IPS-15b (cell line): ENCODE data around the gene MBD3L1.

Experiments
- H3K27me3 ChIP-seq: one replicate; pipeline ENCODE4 v1.6.1; 2013; ENCODE audit warnings: low read length; ENCODE audit not compliant: control insufficient read depth, insufficient read depth
- H3K36me3 ChIP-seq: one replicate; pipeline ENCODE4 v1.6.1; 2013; ENCODE audit warnings: low read length; ENCODE audit not compliant: control insufficient read depth, insufficient read depth
- H3K4me1 ChIP-seq: one replicate; pipeline ENCODE4 v1.6.1; 2013; ENCODE audit warnings: mild to moderate bottlenecking, low read length; ENCODE audit not compliant: control insufficient read depth, insufficient read depth
- H3K4me3 ChIP-seq: one replicate; pipeline ENCODE4 v1.5.1; 2013; ENCODE audit warnings: low read depth, low read length
- H3K9ac ChIP-seq: one replicate; pipeline ENCODE4 v1.6.1; 2013; ENCODE audit warnings: low read depth, mild to moderate bottlenecking, low read length
- H3K9me3 ChIP-seq: one replicate; pipeline ENCODE4 v1.6.1; 2013; ENCODE audit warnings: mild to moderate bottlenecking, low read length; ENCODE audit not compliant: control insufficient read depth, insufficient read depth

Gene MBD3L1

DNA sequence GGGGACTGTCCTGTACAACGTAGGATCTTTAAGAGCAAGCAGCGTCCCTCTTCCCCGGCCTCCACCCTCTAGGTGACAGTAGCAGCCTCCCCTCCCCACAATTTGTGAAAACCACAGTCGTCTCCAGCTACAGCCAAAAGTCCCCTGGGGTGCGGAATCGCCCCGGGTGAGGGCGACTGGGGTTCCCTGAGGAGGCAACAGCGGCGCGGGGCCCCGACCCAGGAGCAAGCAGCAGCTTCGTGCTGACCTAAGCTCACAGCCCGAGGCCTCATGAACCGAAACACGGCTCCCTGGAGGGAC is 395 bp upstream of the MBD3L1 start:
- Histone ChIP-seq H3K36me3 (no peaks in the 10 kb centered on the region), H3K9ac (no peak overlapping the region), H3K27me3 (no peaks in the 10 kb centered on the region), H3K9me3 (no peaks in the 10 kb centered on the region), H3K4me1 (no peaks in the 10 kb centered on the region), H3K4me3 (peak overlapping the region; percentile 53)

DNA sequence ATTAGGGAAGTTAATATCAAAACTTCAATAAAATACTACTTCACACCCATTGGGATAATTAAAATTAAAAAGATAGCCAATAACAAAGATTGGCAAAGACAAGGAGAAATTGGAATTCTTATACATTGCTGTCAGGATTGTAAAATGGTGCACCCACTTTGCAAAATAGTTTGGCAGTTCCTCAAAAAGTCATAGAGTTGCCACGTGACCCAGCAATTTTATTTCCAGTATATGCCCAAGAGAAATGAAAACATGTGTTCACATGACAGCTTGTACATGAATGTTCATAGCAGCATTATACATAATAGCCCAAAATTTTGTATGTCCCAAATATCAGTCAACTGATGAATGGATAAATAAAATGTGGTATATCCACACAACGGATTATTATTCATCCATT is 3.3 kb downstream of the MBD3L1 start:
- H3K9ac ChIP-seq = no peak overlapping the region
- no peaks in the 10 kb centered on the region for H3K4me1 ChIP-seq
- no peak overlapping the region for H3K4me3 ChIP-seq
- no peaks in the 10 kb centered on the region for H3K36me3 ChIP-seq
- H3K27me3 ChIP-seq = no peaks in the 10 kb centered on the region
- H3K9me3 ChIP-seq = peaks cover 8% of the 10 kb centered on the region

DNA sequence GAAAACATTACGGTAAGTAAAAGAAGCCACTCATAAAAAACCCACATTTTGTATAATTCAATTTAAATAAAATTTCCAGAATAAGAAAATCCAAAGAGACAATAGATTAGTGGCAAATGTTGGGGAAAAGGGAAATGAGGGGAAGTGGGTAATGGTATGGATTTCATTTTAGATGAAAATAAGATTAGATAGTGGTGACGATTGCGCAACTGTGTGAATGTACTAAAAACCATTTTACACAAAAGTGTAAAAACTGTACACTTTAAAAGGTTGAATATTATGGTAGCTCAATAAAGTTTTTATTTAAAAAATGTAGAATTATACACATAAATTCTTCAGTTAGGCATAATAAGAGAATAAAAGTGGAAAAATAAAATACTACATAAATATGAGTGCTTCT is 3.7 kb downstream of the MBD3L1 start:
- Histone ChIP-seq H3K36me3 (no peaks in the 10 kb centered on the region), H3K4me1 (no peaks in the 10 kb centered on the region), H3K9me3 (peaks cover 8% of the 10 kb centered on the region), H3K4me3 (no peak overlapping the region), H3K27me3 (no peaks in the 10 kb centered on the region), H3K9ac (no peak overlapping the region)

- Histone ChIP-seq H3K9ac (no peak overlapping the region), H3K27me3 (no peaks in the 10 kb centered on the region), H3K4me1 (no peaks in the 10 kb centered on the region), H3K9me3 (peaks cover 14% of the 10 kb centered on the region), H3K4me3 (no peak overlapping the region), H3K36me3 (no peaks in the 10 kb centered on the region)
Observed at GRCh38 chr19:8840708-8841107, 8.5 kb downstream of the MBD3L1 start.

DNA sequence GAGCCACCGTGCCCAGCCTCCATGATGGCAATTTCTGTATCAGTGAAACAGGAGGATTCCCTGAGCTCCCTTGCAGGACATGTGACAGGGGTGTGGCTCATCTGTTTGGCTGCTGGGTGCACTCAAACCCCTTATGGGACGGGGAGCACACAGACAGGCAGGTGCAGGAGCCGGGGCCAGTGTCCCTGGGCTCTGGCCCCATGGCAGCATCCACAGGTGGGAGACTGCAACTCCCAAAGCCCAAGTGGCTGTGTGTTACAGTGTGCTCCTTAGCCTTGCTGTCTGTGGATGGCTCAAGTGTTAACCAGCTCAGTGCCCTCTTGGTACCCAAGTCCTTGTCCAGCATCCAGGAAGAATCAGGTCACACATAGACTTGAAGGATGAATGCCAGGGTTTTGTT is 14.6 kb downstream of the MBD3L1 start:
- Histone ChIP-seq H3K9me3 (peaks cover 17% of the 10 kb centered on the region), H3K27me3 (no peaks in the 10 kb centered on the region), H3K4me3 (no peak overlapping the region), H3K4me1 (no peaks in the 10 kb centered on the region), H3K9ac (no peak overlapping the region), H3K36me3 (no peaks in the 10 kb centered on the region)

DNA sequence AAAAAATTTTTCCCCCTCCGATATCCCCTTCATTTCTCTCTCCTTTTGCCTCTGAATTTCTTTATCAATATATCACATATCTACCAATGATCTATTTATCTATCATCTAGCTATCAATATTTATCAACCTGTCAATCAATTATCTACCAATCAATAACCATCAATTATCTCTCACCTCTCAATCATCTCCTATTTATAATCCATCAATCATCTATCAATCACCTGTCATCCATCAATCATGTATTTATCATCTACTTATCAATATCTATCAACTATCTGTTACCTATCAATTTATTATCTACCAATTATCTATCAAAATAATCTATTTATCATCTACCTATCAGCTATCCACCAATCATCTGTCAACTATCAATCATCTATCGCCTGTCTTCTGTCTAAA is 17.1 kb downstream of the MBD3L1 start:
- Histone ChIP-seq H3K27me3 (no peaks in the 10 kb centered on the region), H3K4me3 (no peak overlapping the region), H3K9me3 (peaks cover 11% of the 10 kb centered on the region), H3K9ac (no peak overlapping the region), H3K4me1 (no peaks in the 10 kb centered on the region), H3K36me3 (no peaks in the 10 kb centered on the region)

GRCh38 chr19:8850488-8850887 is 18.3 kb downstream of the MBD3L1 start:
- Histone ChIP-seq H3K27me3 (no peaks in the 10 kb centered on the region), H3K4me1 (no peaks in the 10 kb centered on the region), H3K9me3 (peaks cover 15% of the 10 kb centered on the region), H3K4me3 (no peak overlapping the region), H3K9ac (no peak overlapping the region), H3K36me3 (no peaks in the 10 kb centered on the region)

- Histone ChIP-seq H3K4me3 (no peak overlapping the region), H3K9ac (no peak overlapping the region), H3K36me3 (no peaks in the 10 kb centered on the region), H3K27me3 (no peaks in the 10 kb centered on the region), H3K4me1 (no peaks in the 10 kb centered on the region), H3K9me3 (peaks cover 12% of the 10 kb centered on the region)
Observed at GRCh38 chr19:8858260-8858659, 26.1 kb downstream of the MBD3L1 start.

- no peak overlapping the region for H3K9ac ChIP-seq
- H3K27me3 ChIP-seq = no peaks in the 10 kb centered on the region
- H3K4me3 ChIP-seq = no peak overlapping the region
- no peaks in the 10 kb centered on the region for H3K36me3 ChIP-seq
- peaks cover 11% of the 10 kb centered on the region for H3K9me3 ChIP-seq
- no peaks in the 10 kb centered on the region for H3K4me1 ChIP-seq
Observed at GRCh38 chr19:8866344-8866743, 34.2 kb downstream of the MBD3L1 start.

GRCh38 chr19:8877854-8878705 is 45.9 kb downstream of the MBD3L1 start:
- H3K4me3 ChIP-seq = no peak overlapping the region
- H3K4me1 ChIP-seq = no peaks in the 10 kb centered on the region
- peaks cover 3% of the 10 kb centered on the region for H3K36me3 ChIP-seq
- H3K9ac ChIP-seq = no peak overlapping the region
- H3K9me3 ChIP-seq = peaks cover 9% of the 10 kb centered on the region
- H3K27me3 ChIP-seq = no peaks in the 10 kb centered on the region

- H3K9me3 ChIP-seq = peaks cover 16% of the 10 kb centered on the region
- peaks cover 3% of the 10 kb centered on the region for H3K36me3 ChIP-seq
- H3K9ac ChIP-seq = no peak overlapping the region
- no peak overlapping the region for H3K4me3 ChIP-seq
- H3K4me1 ChIP-seq = no peaks in the 10 kb centered on the region
- H3K27me3 ChIP-seq = no peaks in the 10 kb centered on the region
Observed at GRCh38 chr19:8880868-8881488, 48.8 kb downstream of the MBD3L1 start.

DNA sequence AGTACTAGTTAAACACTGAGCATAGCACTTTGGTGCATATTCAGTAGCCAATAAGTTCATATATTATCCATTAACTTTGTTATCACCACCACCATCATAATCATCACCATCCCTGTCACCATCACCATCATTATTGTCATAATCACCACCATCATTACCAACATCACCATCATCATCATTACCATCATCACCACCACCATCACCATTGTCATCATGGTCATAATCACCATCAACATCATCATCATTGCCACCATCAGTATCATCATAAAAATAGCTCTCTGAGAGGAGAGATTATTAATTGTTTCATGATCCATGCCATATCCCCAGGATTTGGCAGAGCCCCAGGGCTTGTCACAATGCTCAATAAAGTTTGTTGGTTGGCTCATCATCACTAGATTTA is 49.3 kb downstream of the MBD3L1 start:
- Histone ChIP-seq H3K36me3 (peaks cover 3% of the 10 kb centered on the region), H3K4me3 (no peak overlapping the region), H3K9me3 (peaks cover 18% of the 10 kb centered on the region), H3K4me1 (no peaks in the 10 kb centered on the region), H3K27me3 (no peaks in the 10 kb centered on the region), H3K9ac (no peak overlapping the region)
